Activated CD8-positive, alpha-beta memory T cell treated with anti-CD3 and anti-CD28 coated beads, Interleukin-2, amount 50 U/mL, for 24 hours (primary cell): Measurements from ENCODE around the gene CPT1A.
A peak's percentile ranks its signal among the peaks of the same experiment; 100 is the strongest.

Experiments
- DNase-seq: peaks from one replicate; pipeline ENCODE4 v3.0.0-alpha.2; 2020; ENCODE audit errors: extremely low read depth

Gene CPT1A

DNA sequence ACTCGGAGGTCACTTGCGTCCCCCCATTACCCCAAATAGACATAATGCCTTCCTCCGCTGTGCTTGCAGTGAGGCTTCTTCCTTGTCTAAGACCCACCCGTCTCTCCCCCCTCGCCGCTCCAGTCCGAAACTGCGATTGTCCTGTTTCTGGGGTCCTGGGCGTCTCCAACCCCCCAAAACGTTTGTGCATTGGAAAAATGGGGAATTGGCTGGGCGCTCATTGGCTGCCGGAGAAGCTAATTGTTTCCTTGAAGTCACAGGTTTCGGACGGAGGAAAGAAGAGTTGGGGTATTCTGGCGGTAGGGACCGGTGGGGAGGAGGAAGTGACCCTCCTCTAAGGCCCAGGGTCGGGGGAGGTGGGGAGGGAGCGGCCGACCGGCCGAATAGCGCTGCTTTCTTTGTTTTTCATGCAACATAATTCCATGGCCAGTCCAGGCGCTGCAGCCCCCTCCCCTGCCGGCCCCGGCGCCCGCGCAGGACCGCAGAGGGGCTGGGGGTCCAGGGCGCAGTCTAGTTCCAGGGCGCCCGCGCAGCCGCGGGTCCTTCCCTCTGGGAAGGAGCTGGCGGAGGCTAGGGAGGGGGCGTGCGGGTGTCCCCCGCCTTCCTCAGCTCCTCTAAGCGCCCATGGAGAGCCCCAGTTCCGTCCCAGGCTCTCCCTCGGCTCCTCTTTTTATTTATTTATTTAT is 12.7 kb upstream of the CPT1A start:
- no peak for DNase-seq

DNA sequence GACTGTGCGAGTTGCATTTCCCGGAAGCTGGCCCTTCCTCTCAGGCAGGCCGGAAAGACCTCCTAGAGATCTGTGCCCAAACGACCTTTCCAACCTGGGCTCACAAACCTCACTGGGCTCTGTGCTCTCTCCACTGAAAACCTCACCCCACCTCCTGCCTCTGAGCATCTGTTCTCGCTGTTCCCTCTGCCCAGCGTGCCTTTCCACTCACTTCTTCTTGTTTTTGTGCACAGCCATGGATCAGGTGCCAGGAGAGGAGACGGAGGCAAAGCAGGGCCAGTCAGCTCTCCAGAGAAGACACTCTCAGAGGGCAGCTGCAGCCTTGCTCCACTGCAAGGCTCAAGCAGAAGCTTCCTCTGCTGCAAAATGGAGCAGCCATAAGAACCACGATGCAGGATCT is 10.9 kb upstream of the CPT1A start:
- DNase-seq, result no peak

DNA sequence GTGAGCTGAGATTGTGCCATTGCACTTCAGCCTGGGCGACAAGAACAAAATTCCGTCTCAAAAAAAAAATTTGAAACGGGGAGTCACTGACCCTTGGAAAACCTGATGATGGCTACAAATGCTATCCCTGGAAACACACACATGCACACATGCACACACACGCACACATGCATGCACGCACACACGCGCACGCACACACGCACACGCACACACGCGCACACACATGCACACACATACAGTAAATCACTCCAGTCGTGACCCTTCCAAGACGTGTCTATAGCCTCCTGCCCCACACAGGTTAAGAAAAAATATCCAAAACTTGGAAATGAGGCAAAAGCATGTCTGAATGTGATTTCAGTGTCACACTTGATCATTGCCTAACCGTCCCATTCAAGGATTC is 6.7 kb upstream of the CPT1A start:
- DNase-seq, result no peak

DNA sequence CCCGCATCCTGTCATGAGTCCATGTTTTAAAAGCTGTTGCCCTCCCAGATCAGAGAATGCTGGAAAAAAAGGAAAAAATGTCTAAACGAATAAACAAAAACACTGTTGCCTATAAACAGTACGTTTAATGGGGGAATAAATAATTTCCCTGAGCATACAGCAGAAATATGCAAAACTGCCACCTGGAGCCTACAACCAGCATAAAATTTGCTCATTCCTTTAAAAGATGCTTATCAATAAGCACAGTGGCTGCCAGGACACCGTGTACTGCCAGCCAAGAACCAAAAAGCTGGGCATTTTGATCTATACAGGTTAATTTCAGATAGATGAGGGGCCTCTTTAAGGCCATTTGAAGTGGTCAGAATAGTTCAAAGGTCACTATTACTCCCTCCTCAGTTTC is 5.7 kb upstream of the CPT1A start:
- no peak for DNase-seq

DNA sequence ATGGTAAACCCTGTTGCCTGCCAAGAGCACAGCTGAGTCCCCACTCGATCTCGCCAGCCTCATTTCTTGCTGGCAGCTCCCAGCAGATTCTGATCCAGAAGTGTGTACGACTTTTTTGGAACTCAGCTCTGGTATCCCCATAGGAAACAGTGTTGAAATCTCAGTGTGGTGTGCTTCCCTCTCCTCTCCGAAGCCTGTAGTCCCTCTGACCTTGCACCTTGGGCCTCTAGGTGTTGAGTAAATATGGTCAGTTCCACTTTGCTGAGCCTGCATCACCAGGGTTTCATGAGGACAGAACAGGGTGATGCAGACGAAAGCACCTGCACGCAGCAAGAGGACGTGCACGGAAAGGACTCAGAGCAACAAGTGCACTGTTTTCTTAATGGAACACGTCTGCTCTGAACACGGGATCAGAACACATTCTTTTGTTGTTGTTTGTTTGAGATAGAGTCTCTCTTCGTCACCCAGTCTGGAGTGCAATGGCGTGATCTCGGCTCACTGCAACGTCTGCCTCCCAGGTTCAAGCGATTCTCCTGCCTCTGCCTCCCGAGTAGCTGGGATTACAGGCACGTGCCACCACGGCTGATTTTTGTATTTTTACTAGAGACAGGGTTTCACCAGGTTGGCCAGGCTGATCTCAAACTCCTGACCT is 3.8 kb upstream of the CPT1A start:
- no peak for DNase-seq

DNA sequence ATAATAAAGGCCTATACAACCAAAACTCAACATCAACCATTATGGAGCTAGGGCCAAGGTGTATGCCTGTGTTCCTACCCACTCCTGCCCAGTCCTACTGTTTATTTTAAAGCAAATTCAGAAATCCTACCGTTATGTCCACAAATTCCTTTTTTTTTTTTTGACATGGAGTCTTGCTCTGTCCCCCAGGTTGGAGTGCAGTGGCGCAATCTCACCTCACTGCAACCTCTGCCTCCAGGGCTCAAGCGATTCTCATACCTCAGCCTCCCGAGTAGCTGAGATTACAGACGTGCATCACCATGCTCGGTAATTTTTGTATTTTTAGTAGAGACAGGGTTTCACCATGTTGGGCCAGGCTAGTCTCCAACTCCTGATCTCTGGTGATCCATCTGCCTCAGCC is 3.1 kb upstream of the CPT1A start:
- DNase-seq, result no peak

DNA sequence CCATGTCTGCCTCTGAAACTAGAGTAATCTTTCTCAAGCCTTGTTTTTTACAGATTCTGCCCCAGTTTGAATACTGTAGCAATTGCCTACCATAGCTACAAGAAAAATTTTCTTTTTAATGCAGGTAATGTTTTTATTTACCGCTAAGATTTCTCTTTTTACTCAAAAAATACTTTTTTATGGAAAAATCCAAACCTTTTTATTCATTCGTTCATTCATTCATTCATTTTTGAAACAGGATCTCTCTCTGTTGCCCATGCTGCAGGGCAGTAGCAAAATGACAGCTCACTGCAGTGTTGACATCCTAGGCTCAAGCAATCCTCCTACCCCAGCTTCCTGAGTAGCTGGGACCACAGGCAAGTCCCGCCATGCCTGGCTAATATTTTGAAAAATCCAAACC is 2.7 kb upstream of the CPT1A start:
- no peak for DNase-seq

DNA sequence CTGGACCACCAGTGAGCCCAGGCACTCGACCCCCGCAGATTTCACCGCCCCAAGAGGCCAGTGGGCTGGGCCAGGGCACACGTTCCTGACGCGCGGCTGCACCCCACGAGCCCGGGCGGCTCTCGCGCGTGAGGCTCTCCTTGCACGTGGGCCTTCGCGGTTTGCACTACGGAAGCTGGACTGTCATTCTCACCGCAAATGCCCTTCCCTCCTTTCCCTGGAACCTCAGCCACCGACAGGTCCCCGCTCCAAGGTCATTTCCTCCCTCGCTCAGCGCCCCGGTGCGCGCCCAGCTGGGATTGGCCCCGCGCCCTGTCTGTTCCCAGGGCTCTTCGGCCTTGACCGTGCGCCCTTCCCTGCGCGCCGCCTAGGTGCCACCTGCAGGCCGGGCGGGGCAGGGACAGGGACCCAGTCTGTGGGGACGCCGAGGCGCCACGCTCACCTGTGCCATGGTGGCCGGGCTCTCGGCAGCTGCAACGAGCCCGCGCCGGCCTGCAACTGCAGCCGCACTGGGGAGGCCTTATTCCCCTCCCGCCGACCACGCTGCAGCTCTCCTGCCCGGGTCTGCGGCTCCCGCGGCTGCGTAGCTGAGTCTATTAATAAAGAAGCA is 2.1 kb upstream of the CPT1A start:
- no peak for DNase-seq

DNA sequence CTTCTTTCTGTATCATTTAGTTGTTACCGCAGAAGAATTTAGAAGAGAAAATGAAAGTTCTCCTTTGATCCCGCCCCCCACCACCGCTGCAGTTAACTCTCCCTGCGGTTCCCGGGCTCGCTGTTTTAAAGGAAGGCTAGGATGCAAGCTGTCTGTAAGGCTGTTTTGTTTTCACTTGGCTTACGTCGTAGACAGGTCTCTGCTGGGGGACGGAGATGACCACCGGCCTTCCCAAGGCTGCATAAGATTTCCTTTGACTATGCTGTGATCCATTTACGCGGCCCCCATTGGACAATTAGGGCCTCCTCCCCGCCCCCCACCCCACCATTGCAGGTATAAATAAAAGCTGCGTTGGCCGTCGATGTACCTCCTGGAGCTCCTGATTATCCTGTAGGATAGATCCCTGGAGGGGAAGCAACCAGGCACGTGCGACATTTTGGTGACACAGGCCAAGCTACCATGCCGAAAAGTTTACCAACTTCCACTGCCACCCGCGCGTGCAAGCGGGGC is 1.4 kb upstream of the CPT1A start:
- DNase-seq, result no peak

DNA sequence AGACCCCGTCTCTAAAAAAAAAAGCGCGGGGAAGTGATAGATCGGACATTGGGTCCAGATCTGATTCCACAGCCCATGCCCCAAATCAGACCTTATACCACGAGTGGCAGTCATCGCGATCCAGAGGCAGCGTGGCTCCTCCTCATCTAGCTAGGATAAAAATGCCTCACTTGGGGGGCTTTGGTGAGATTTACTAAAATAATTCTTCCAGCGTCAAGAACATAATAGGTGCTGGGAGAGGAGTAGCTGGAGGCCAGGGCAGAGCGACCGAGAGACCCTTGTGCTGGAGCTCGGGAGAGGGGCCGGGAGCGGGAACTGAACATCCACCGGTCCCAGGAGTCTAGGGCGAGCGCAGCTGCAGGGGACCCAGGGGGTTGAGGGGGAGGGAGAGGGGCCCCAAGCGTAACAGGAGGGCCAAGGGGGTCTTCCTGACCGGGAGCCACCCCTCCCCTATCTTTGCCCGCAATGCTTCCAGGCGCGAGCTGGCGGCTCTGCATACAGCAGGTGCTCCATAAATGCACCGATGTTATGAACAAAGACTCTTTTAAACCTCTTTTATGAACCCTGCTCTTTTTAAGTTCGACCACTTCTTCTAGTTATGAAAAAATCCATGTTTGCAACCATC is 823 bp upstream of the CPT1A start:
- no peak for DNase-seq

DNA sequence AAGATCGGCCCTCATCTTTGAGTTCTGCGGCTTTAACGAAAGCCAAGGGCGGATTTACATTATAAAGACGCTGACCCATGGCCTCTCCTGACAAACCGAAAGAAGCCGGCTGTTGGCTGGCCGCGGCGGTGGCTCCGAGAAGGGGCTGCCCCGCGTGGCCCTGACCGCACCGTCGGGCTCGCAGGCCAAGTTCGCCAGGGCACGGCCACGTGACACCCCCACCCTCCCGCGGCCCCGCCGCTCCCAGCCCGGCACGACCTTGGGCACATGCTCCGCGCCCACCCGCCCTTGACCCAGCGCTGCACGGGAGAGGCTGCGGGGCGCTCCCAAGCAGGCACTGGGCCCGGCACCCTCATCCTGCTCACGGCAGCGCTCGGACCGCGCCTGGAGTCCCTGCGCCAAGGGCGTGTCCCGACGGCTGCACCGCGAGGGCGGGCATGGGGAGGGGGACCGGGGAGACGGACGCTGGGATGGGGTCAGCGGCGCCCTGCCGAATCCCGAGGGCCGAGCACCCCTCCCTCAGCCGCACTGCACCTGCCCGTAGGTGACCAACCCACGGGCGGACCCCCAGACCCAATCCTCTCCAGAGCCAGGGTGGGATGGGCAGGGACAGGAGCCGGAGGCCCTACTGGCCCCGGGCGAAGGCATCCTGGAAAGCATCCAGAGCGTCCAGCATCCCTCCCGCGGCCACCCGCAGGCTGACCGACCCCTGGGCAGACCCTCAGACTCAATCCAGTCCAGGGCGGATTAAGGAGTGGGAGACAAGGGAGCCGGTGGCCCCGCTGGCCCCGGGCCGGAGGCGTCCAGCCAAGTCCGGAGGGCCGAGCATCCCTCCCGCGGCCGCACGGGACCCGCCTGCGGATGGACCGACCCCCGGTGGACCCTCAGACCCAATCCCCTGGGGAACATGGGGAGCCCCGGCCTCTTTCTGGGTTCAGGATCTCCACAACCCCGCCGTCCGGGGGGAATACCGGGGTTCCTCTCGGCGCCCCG is 759 bp downstream of the CPT1A start:
- DNase-seq, result no peak

DNA sequence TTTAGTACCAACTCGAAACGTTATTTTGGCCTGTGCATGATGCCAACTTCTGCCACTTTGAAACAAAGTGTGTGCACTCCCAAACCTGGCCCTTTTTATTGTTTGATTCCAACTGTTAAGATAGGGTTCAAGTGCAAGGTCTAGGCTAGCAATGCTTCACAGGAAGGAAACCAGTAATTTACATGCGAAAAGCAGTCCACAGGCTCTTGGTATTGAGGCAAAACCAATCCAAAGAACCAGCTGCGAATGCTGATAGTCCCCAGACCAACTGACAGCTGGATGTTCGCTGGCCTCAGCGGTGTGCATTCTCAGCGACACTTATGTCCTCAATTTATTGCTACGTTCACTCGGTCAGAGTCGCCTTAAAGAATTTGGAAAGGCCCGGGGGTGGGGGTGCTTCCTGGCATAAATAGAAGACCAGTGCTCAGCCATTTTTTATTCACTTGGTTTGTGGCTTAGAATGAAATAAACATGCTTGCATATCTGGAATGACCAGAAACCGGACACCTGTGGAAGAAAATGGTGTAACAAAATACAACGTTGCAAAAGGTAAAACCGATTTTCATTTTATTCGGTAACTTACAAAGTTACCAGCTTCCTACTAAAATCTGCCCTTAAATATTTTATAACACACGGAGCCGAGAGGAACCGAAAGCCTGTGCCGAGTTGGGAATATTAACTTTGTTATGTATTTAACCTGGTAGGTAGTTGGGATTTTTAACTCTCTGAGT is 1.6 kb downstream of the CPT1A start:
- no peak for DNase-seq

DNA sequence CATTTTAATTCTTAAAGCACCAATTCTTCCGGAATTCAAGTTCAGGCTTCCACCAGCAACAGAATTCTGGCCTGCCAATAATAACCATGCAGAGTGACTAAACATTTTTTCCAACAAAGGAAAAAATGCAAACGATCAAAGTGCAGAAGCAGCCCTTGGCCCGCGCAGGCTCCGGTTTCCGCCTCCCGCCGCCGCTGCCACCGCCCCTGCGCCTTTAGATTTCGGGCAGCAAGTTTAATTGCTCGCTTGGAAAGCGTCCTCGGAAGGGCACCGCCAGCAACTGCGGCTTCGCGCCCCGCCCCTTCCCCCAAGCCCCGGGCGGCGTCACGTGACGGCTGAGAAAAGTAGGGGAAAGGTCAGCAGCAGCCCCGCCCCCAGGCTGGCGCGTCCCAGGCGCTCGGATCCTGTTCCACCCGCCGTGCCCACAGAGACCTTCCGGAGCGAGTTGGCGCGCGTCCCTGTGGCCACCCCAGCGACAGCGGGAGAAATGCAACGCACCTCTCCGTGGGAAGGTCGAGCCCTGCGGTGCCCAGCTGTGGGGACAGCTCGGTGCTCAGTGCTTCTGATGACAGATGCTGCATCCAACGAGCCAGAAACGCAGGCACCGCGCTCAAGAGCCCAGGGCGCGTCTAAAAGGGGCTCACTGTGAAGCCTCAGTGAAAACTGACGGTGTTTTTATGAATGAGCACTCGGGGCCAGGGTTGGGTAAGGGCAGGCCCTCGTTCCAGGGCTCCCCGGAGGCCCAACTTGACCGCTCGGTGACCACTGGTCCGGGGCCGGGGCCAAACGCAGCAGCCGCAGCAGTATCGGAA is 2.5 kb downstream of the CPT1A start:
- peak; percentile 89 for DNase-seq

DNA sequence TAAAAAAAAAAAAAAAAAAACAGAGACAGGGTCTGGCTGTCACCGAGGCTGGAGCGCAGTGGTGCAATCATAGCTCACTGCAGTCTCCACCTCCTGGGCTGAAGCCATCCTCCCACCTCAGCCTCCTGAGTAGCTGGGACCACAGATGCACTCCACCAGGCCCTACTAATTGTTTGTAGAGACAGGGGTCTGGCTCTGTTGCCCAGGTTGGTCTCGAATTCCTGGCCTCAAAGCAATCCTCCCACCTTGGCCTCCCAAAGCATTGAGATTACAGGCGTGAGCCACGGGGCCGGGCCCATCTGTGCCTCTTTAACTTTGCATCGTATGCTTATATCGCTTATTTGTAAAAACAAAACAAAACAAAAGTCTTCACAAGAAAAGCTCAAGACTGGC is 3.1 kb downstream of the CPT1A start:
- DNase-seq, result no peak

DNA sequence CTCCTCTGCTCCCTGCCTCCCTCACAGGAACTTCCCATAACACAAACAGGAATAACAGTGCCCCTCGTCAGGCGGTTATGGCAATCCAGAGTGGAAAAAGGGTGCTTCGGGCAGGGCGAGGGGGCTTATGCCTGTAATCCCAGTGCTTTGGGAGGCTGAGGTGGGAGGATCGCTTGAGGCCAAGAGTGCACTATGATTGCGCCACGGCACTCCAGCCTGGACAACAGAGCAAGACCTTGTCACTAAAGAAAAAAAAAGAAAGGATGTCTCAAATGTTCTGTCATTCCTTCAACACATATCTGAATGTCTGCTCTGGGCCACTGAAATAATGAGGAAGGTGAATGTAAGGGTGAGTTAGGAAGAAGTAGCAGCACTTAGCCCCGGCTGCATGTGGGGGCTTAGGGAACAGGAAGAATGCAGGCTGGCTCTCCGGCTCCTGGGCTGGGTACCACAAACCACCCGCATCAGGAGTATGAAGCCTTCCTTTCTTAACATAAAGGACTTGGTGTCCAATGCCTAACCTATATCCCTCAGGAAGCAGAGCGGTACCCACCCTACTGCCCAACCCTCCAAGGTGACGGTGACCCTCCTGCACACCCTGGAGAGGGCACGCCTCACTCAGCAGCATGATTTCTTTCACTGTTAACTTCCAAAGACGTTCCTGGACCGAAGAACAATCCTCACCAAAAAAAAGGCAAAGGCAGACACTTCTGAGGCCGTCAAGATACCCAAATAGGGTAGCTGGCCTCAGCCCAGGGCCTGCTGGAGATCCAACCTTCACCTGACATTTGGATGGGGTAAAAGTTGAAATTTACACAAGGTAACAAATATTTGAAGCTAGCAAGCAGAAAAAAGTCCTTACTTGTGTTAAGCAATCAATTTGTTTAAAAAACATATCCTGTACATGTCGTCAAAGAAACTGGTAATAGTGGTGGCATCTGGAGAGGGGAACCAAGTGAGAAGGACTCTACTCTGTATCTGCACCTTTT is 3.8 kb downstream of the CPT1A start:
- DNase-seq, result no peak

DNA sequence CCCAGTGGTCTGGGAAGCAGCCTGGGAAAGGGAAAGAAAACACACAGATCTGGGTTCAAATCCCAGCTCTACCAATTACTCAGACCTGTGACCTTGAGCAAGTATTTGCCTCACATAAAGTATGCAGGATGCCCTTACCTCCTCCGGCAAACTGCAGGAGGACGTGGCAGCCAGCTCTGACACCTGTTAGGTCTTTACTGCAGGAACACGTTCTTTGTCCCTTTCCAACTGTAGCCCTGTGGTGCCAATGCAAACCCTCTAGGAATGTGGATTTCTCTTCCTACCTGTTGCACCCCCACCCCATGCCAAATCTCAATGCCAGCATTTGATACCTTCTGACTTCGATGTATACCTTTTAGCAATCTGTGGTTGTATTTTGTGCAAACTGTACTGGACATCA is 6.0 kb downstream of the CPT1A start:
- no peak for DNase-seq

DNA sequence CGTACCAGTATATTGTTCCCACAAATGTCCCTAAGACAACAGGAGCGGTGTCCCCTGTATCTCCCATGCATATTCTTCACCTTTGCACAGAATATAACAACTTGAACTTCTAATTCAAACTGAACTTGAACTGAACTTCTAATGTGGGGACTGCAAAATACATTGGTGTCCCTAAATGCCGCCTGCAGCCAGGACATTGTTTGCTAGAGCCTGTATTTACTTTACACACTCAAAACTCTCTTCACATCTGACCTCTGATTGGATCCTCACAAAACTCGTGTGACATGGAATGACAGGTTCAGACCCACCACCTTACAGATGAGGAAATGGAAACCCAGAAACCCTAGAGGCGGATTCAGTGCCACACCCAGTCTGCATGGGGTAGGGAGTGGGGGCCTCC is 6.4 kb downstream of the CPT1A start:
- DNase-seq, result no peak

DNA sequence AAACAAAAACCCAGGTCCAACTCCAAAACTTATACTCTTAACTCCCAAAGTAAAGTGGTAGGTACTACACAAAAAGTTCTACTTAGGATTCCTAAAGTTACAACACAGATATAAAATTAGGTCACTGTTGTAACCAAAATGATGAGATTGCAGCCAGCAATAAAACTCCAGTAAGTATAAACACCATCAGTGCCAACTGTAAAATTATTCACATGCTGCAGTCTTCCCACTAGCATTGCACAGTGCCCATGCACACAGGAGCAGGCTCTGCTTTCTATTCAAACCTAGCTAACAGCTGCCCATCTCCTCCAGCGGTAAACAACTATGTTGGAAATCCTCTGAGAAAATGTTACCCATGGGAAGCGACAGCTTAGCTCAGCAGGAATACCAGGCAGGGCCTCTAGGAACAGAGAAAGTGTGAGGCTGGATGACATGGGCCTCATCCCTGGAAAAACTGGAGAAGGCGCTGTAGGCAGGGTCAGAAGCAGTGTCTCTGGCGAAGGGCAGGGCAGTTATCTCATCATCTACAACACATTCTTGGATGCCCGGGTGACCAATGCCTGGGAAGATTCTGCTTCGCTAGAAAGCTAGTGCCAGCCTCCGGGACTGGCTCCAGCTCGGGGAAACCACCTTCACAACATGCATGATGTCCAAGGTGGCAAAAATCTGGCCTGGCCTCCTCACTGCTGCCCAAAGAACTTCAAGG is 9.1 kb downstream of the CPT1A start:
- no peak for DNase-seq
